ENCODE measurements around the gene LRMDA.

The LRMDA gene

DNA sequence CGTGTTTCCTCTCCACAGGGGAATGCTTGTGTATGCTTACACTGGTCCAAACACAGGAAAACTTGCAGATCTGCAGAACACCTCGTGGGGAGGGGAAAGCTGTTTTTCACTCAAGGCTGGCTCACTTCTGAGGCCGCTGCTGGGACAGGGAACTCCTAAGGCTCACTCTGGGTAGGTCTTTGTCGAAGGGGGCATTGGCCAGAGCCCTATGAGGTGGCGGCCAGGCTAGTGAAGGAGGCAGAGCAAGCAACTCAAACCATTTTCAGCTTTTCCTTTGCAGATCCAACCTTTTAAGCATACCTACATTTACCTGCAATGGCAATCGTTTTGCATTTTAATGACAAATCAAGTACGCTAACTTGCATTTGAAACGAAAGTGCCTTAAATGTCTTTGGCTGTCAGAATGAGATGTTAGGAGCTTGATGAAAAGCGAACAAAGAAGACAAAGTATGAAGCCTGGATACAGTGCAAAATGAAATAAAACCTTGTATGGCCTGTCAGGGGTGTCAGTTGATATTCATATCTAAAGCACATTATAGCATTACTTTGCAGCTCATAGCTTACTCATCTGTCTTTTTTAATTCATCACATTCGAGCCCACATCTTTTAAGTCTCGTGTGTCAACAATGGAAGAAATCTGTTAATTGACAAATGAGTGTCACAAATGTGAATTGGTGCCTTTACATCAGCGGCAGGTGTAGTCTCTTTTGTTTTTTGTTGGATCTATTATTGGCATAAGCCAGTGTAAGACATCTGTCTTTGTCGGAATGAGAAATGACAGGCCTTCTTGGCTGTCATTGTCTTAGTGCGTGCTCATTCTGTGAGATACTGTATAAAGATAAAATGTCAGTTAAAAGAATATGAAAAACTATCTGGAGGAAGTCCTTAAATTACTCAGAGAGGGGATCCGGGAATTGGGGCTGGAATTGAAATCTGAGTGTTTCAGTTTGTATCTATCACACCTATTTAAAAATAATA lies 30.5 kb downstream of the LRMDA start:
- DNase-seq (ENCODE audit: extremely low spot score), result no peak
- no peak for TF ChIP-seq CTCF (IDR thresholded peaks at IDR 0.05; ENCODE audit: control extremely low read depth, extremely low read depth, low read depth, missing control alignments)
- ChIA-PET CTCF (interaction anchor here (1.4 kb wide), 1 partner anchor 11 kb away, joined by 3 read pairs; no protein-coding TSS in a partner anchor), POLR2A (no interaction called here)

DNA sequence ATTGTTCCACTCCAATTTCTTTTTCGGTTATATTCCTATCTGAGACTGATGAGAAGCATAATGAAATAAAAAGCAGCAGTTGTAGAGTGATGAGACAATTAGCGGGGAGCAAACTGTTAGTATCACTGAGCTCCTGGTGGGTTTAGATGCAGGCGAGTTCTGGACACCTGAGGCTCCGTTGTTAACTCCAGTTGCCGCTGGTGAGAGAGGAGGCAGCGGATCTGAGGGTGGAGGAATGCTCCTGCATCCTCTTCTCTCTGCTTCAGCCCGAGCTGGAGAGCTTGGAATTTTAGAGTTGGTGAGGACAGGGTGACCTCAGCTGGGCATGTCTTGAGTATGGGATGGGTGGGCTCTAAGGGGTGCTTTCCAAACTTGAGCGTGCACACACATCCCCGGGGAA lies 31.4 kb downstream of the LRMDA start:
- no peak for DNase-seq (ENCODE audit: extremely low spot score)
- CTCF ChIA-PET, result interaction anchor here (1.4 kb wide), 1 partner anchor 10 kb away, joined by 3 read pairs; no protein-coding TSS in a partner anchor
- POLR2A ChIA-PET, result no interaction called here
- no peak for TF ChIP-seq CTCF (IDR thresholded peaks at IDR 0.05; ENCODE audit: control extremely low read depth, extremely low read depth, low read depth, missing control alignments)

GRCh38 chr10:75464478-75465449 lies 33.3 kb downstream of the LRMDA start:
- POLR2A ChIA-PET, result no interaction called here
- no peak for DNase-seq (ENCODE audit: extremely low spot score)
- TF ChIP-seq CTCF (IDR thresholded peaks at IDR 0.05; ENCODE audit: control extremely low read depth, extremely low read depth, low read depth, missing control alignments), result no peak
- CTCF ChIA-PET, result no interaction called here

DNA sequence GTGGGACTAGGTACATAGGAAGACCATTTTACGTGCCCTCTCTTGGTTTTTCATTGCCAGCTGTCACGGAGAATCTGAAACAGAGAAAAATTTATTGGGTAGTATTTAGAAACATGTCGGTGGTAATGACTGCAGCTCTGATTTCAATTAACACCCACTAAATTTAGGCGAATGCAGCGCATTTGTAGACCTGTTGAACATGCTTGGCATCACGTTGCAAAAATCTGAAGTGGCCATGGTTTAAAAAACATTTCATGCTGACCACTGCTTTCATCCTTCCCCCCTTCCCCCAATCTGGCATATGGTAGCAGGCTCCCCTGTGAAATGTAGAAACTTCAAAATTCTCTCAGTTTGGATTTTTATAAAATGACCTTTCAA lies 34.0 kb downstream of the LRMDA start:
- TF ChIP-seq CTCF (IDR thresholded peaks at IDR 0.05; ENCODE audit: control extremely low read depth, extremely low read depth, low read depth, missing control alignments), result no peak
- DNase-seq (ENCODE audit: extremely low spot score), result no peak
- CTCF ChIA-PET, result no interaction called here
- POLR2A ChIA-PET, result no interaction called here

DNA sequence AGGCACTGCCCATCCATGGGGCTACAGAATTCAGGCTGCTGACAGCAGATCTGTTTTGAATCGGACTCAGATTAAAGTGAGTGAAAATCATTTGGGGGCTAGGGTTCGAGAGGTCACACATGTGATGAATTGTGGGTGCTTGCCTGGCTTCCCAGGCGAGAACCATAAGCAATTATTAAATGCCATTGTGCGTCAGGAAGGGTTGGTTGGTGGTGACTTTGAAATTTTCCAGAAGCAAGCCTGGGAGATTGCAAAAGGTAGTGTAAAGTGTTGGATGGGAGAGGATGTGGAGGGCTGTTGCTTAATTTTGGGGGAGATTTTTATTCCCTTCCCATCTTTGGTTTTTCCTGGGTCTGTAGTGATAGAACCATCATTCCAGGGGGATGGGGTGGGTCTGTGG lies 34.6 kb downstream of the LRMDA start:
- ChIA-PET CTCF (no interaction called here), POLR2A (no interaction called here)
- no peak for TF ChIP-seq CTCF (IDR thresholded peaks at IDR 0.05; ENCODE audit: control extremely low read depth, extremely low read depth, low read depth, missing control alignments)
- DNase-seq (ENCODE audit: extremely low spot score), result no peak

GRCh38 chr10:75466886-75467285 lies 35.5 kb downstream of the LRMDA start:
- no peak for TF ChIP-seq CTCF (IDR thresholded peaks at IDR 0.05; ENCODE audit: control extremely low read depth, extremely low read depth, low read depth, missing control alignments)
- POLR2A ChIA-PET, result no interaction called here
- CTCF ChIA-PET, result no interaction called here
- DNase-seq (ENCODE audit: extremely low spot score), result no peak

Data from GM10248 (cell line).